ENCODE data around the gene ACIN1. TPM values are rescaled to one million over a fixed set of nuclear protein-coding genes. Genes with fewer than 3 reads are reported as not detected.
A peak's percentile ranks its signal among the peaks of the same experiment; 100 is the strongest.

Gene ACIN1
- total and polyA plus RNA-seq, 10 of the 15 experiments (the other 5 are each of a cell fraction or from before 2014, with no cell fraction given): 4.3 to 148 (median 93.4) TPM

DNA sequence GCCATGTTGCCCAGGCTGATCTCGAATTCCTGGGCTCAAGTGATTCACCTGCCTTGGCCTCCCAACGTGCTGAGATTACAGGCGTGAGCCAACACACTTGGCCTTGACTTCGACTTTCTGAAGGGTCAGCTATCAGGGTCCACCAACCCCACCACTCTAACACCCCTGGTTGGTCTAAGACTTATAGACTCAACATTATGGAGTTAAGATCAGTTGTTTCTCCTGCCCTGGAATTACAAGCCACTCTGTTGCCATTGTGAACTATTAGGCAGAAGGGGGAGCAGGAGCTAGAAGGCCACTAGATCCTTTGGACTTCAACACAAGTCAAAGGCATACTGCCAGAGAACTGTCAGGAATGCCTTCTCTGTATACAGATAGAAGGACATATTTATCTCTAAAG lies 54.8 kb downstream of the ACIN1 start (continued):
- TF ChIP-seq, protein P1, sequence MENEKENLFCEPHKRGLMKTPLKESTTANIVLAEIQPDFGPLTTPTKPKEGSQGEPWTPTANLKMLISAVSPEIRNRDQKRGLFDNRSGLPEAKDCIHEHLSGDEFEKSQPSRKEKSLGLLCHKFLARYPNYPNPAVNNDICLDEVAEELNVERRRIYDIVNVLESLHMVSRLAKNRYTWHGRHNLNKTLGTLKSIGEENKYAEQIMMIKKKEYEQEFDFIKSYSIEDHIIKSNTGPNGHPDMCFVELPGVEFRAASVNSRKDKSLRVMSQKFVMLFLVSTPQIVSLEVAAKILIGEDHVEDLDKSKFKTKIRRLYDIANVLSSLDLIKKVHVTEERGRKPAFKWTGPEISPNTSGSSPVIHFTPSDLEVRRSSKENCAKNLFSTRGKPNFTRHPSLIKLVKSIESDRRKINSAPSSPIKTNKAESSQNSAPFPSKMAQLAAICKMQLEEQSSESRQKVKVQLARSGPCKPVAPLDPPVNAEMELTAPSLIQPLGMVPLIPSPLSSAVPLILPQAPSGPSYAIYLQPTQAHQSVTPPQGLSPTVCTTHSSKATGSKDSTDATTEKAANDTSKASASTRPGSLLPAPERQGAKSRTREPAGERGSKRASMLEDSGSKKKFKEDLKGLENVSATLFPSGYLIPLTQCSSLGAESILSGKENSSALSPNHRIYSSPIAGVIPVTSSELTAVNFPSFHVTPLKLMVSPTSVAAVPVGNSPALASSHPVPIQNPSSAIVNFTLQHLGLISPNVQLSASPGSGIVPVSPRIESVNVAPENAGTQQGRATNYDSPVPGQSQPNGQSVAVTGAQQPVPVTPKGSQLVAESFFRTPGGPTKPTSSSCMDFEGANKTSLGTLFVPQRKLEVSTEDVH (IDR thresholded peaks at IDR 0.05; ENCODE audit: low read depth, partially characterized antibody): no peak
- no peak for TF ChIP-seq MYC (IDR thresholded peaks at IDR 0.05; ENCODE audit: insufficient read depth, insufficient read length, insufficient replicate concordance, low read length, severe bottlenecking)

DNA sequence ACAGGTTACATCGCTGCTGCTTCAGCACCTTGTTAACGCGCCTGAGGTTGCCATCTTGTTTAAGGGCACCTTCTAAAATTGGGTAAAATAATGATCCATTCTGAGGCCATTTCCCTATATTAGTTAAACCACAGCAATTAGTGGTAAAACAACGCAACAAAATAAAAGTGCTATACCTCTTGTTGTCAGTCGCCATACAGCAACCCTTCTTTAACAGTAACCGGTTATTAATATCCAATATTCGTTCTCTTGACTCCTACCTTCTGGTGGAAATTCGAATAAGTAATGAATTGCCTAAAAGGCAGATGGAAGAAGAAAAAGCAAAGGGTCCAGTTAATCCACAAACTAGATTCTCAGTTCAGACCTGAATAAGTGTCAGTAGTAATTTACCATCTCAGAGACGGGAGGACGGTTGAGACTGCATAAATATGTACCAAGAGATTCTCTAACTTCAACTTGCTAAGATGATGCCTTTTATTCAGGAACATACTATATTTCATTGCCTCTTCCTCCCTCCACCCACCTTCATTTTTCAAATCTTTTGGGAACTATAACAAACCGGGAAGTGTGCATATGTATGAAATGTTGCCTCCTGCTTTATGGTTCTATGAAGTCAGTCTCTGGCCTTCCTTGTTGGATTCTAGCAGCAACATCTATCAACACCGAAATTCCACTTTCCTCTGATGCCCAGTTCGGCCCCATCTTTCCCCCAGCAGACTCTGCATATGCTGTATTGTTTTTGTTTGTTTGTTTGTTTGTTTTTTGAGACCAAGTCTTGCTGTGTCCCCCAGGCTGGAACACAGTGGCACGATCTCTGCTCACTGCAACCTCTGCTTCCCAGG lies 59.4 kb downstream of the ACIN1 start:
- no peaks in the 10 kb centered on the region for H3K9me3 ChIP-seq (replicated peaks; ENCODE audit: control insufficient read depth, insufficient read depth, low read length)
- peaks cover 0 to 10% of the 10 kb centered on the region in 2 experiments for H3K36me3 ChIP-seq (ENCODE audit: control insufficient read depth in 2 of 2, insufficient read depth in 2 of 2, low read length in 1 of 2)
- 0 out of 2 replicates have a peak overlapping the region, but pooled peaks have one; percentile 34 for H3K4me3 ChIP-seq
- ATAC-seq: no peak
- no peak for DNase-seq (ENCODE audit: low read depth, low spot score)
- CTCF ChIA-PET: no interaction called here
- in situ Hi-C loops (cut with MboI): no loop called here
- no peaks in the 10 kb centered on the region for H3K27me3 ChIP-seq (replicated peaks in 1 of 2; ENCODE audit: control insufficient read depth in 2 of 2, insufficient read depth in 2 of 2, low read length in 1 of 2)
- RAD21 ChIA-PET (ENCODE audit: unreplicated experiment): no interaction called here
- SMC1A ChIA-PET (ENCODE audit: uncharacterized antibody, unreplicated experiment): interaction anchor here (1.8 kb wide), 1 partner anchor 27 kb away, joined by 6 read pairs; no protein-coding TSS in a partner anchor
- WGBS (ENCODE audit: insufficient coverage, insufficient replicate concordance, low lambda C conversion rate, missing lambda C conversion rate): 65% methylated on average over 14 of the region's 14 CpGs
- no peak for FAIRE-seq
- no peaks in the 10 kb centered on the region for H4K20me1 ChIP-seq (ENCODE audit: control insufficient read depth, insufficient read depth)
- peaks cover 6% of the 10 kb centered on the region for H3K4me1 ChIP-seq (ENCODE audit: control insufficient read depth, insufficient read depth, low read length)
- peak overlapping the region; percentile 92 for H3K27ac ChIP-seq (ENCODE audit: control insufficient read depth, insufficient read depth)
- H2AFZ ChIP-seq (ENCODE audit: control insufficient read depth, low read depth, low read length): peak overlapping the region; percentile 99
- BruUV-seq (replicated peaks): no TSS peak
- intact Hi-C loops (cut with micrococcal nuclease; ENCODE audit: unreplicated experiment): no loop called here
- no peak overlapping the region; the same call in 1 of the 2 replicates for H3K9ac ChIP-seq (ENCODE audit: control insufficient read depth, insufficient read depth, low read length)
- POLR2A ChIA-PET: interaction anchor here (1.0 kb wide), 1 partner anchor 28 kb away, joined by 4 read pairs; no protein-coding TSS in a partner anchor
- peaks cover 17% of the 10 kb centered on the region for H3K79me2 ChIP-seq (ENCODE audit: control insufficient read depth, insufficient read depth, low read length)
- TF ChIP-seq POLR2A (IDR thresholded peaks at IDR 0.05; ENCODE audit: low read depth, low read length): no peak
- TF ChIP-seq CHD4 (IDR thresholded peaks at IDR 0.05): no peak
- peak; percentile 36; the same call in 1 of the 2 replicates for TF ChIP-seq MTA2 (IDR thresholded peaks at IDR 0.05; ENCODE audit: low read depth)
- TF ChIP-seq, protein P2, sequence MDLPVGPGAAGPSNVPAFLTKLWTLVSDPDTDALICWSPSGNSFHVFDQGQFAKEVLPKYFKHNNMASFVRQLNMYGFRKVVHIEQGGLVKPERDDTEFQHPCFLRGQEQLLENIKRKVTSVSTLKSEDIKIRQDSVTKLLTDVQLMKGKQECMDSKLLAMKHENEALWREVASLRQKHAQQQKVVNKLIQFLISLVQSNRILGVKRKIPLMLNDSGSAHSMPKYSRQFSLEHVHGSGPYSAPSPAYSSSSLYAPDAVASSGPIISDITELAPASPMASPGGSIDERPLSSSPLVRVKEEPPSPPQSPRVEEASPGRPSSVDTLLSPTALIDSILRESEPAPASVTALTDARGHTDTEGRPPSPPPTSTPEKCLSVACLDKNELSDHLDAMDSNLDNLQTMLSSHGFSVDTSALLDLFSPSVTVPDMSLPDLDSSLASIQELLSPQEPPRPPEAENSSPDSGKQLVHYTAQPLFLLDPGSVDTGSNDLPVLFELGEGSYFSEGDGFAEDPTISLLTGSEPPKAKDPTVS (IDR thresholded peaks at IDR 0.05; ENCODE audit: low read depth, low read length): no peak
- TF ChIP-seq, protein P3, sequence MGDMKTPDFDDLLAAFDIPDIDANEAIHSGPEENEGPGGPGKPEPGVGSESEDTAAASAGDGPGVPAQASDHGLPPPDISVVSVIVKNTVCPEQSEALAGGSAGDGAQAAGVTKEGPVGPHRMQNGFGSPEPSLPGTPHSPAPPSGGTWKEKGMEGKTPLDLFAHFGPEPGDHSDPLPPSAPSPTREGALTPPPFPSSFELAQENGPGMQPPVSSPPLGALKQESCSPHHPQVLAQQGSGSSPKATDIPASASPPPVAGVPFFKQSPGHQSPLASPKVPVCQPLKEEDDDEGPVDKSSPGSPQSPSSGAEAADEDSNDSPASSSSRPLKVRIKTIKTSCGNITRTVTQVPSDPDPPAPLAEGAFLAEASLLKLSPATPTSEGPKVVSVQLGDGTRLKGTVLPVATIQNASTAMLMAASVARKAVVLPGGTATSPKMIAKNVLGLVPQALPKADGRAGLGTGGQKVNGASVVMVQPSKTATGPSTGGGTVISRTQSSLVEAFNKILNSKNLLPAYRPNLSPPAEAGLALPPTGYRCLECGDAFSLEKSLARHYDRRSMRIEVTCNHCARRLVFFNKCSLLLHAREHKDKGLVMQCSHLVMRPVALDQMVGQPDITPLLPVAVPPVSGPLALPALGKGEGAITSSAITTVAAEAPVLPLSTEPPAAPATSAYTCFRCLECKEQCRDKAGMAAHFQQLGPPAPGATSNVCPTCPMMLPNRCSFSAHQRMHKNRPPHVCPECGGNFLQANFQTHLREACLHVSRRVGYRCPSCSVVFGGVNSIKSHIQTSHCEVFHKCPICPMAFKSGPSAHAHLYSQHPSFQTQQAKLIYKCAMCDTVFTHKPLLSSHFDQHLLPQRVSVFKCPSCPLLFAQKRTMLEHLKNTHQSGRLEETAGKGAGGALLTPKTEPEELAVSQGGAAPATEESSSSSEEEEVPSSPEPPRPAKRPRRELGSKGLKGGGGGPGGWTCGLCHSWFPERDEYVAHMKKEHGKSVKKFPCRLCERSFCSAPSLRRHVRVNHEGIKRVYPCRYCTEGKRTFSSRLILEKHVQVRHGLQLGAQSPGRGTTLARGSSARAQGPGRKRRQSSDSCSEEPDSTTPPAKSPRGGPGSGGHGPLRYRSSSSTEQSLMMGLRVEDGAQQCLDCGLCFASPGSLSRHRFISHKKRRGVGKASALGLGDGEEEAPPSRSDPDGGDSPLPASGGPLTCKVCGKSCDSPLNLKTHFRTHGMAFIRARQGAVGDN (IDR thresholded peaks at IDR 0.05): 0 out of 2 replicates have a peak, but pooled peaks have one; percentile 26
- TF ChIP-seq SMARCA5 (IDR thresholded peaks at IDR 0.05): 0 out of 2 replicates have a peak, but pooled peaks have one; percentile 18
- TF ChIP-seq GABPA (IDR thresholded peaks at IDR 0.05; ENCODE audit: low read depth): no peak
- no peak for TF ChIP-seq YBX1 (IDR thresholded peaks at IDR 0.05)
- TF ChIP-seq HDGF (IDR thresholded peaks at IDR 0.05): 0 out of 2 replicates have a peak, but pooled peaks have one; percentile 3
- TF ChIP-seq RCOR1 (conservative IDR thresholded peaks at IDR 0.05; ENCODE audit: low read depth, low read length): no peak
- H3K4me2 ChIP-seq (ENCODE audit: control insufficient read depth, insufficient read depth): peak overlapping the region; percentile 47

All from GM12878 (cell line).